HepG2 (cell line): ENCODE results near the gene TSPYL2. TPM values are rescaled to one million over a fixed set of nuclear protein-coding genes. Genes with fewer than 3 reads are reported as not detected.

Source experiments
- ATAC-seq: fragments of 200-7000 bp; cut with Tn5 transposase; 3 replicates; pipeline ENCODE4 v1.9.1; 2020; ENCODE audit warnings: mild to moderate bottlenecking, moderate library complexity
- BruUV-seq: library from RNA; stranded (reverse); fragments of 400-500 nt; replicated peaks from 2 replicates; lab custom pipeline; 2021; lab: Mats Ljungman, UMichigan
- CTCF ChIA-PET: fragments of 300-600 bp; formaldehyde crosslinking; extraction: SDS; loops from one replicate; lab custom pipeline; 2021; ENCODE audit warnings: low total read pairs, inconsistent platforms, low intra/inter-chr PET ratio; lab: Yijun Ruan, JAX
- POLR2A ChIA-PET: fragments of 350-600 bp; sonication (Branson Sonifier 250); formaldehyde crosslinking; loops from one replicate; lab custom pipeline; 2020; ENCODE audit warnings: antibody characterized with exemption, inconsistent platforms; lab: Yijun Ruan, JAX
- DNase-seq: peaks from one replicate; pipeline ENCODE4 v3.0.0-alpha.2; 2015; ENCODE audit warnings: low spot score
- FAIRE-seq: peaks from 3 replicates; lab custom pipeline; 2011; peaks lifted over from hg19 to GRCh38; lab: Jason Lieb, UNC
- H2AFZ ChIP-seq: one replicate; pipeline ENCODE4 v1.6.1; 2011; ENCODE audit warnings: low read length, inconsistent platforms
- H3K27ac ChIP-seq: fragments of 300-600 bp; 3 replicates; pipeline ENCODE4 v1.8.0; 2011; ENCODE audit warnings: mixed run types, mild to moderate bottlenecking, mixed read lengths, low read length, inconsistent platforms; ENCODE audit not compliant: insufficient read depth; ENCODE audit errors: extremely low read length
- H3K27me3 ChIP-seq, 2 experiments: fragments of 200-600 bp in 1 of 2; 2 replicates in 1 of 2; 3 replicates in 1 of 2; pipeline versions ENCODE4 v1.6.0 to v1.8.0; 2011; ENCODE audit warnings: low read length in 2 of 2, mild to moderate bottlenecking in 2 of 2, moderate library complexity in 2 of 2, inconsistent platforms in 1 of 2; ENCODE audit not compliant: insufficient read depth in 2 of 2, control insufficient read depth in 1 of 2
- H3K36me3 ChIP-seq, 2 experiments: fragments of 200-600 bp in 1 of 2; replicated peaks in 1 of 2; 2 replicates in 1 of 2; 3 replicates in 1 of 2; pipeline versions ENCODE4 v1.5.1 to v1.8.0; 2011; ENCODE audit warnings: low read length in 2 of 2, inconsistent platforms in 1 of 2; ENCODE audit not compliant: insufficient read depth in 2 of 2, control insufficient read depth in 1 of 2
- H3K4me1 ChIP-seq: 2 replicates; pipeline ENCODE4 v1.5.1; 2012; ENCODE audit warnings: low read length, inconsistent platforms; ENCODE audit not compliant: insufficient read depth
- H3K4me2 ChIP-seq: 2 replicates; pipeline ENCODE4 v1.6.0; 2011; ENCODE audit warnings: low read depth, low read length, inconsistent platforms
- H3K4me3 ChIP-seq, 3 experiments: fragments of 200-600 bp in 1 of 3; sonication (generic), shearing (Covaris generic) in 1 of 3; replicated peaks in 1 of 3; 2 replicates each; pipeline ENCODE4 v1.5.1; 2011 to 2016; ENCODE audit warnings: low read length in 3 of 3, inconsistent platforms in 2 of 3, low read depth in 2 of 3, mild to moderate bottlenecking in 2 of 3, control low read depth in 1 of 3, mixed read lengths in 1 of 3; ENCODE audit not compliant: insufficient read depth in 1 of 3
- H3K79me2 ChIP-seq: one replicate; pipeline ENCODE4 v1.6.1; 2011; ENCODE audit warnings: low read length, inconsistent platforms; ENCODE audit not compliant: insufficient read depth
- H3K9ac ChIP-seq: 2 replicates; pipeline ENCODE4 v1.6.0; 2011; ENCODE audit warnings: mild to moderate bottlenecking, low read depth, low read length, inconsistent platforms; ENCODE audit not compliant: insufficient read depth
- H3K9me3 ChIP-seq: 2 replicates; pipeline ENCODE4 v1.5.1; 2012; ENCODE audit warnings: mild to moderate bottlenecking, low read length
- H4K20me1 ChIP-seq: 2 replicates; pipeline ENCODE4 v1.6.0; 2011; ENCODE audit warnings: inconsistent platforms, mild to moderate bottlenecking, low read length, moderate library complexity; ENCODE audit not compliant: insufficient read depth
- CHD2 ChIP-seq: IDR thresholded peaks from 2 replicates; pipeline ENCODE4 v1.6.1; 2011; ENCODE audit warnings: low read depth, low read length, improper control_type of control experiment
- FOXM1 ChIP-seq: sonication (generic); formaldehyde crosslinking; IDR thresholded peaks from 2 replicates; pipeline ENCODE4 v1.5.0; 2020; ENCODE audit warnings: missing genetic modification reagents
- FOXP4 ChIP-seq: sonication (generic); formaldehyde crosslinking; IDR thresholded peaks from 2 replicates; pipeline ENCODE4 v1.4.0; 2020; ENCODE audit warnings: missing genetic modification reagents
- HNF4A ChIP-seq: sonication (generic); formaldehyde crosslinking; IDR thresholded peaks from 2 replicates; pipeline ENCODE4 v1.4.0; 2020; ENCODE audit warnings: missing genetic modification reagents
- IRF1 ChIP-seq: sonication (generic); formaldehyde crosslinking; IDR thresholded peaks from 2 replicates; pipeline ENCODE4 v1.4.0; 2020; ENCODE audit warnings: low read depth, mild to moderate bottlenecking, missing genetic modification reagents
- IRF2 ChIP-seq: IDR thresholded peaks from 2 replicates; pipeline ENCODE4 v1.6.1; 2018; ENCODE audit warnings: missing genetic modification reagents, missing compliant biosample characterization
- KAT7 ChIP-seq: IDR thresholded peaks from 2 replicates; pipeline ENCODE4 v1.6.1; 2018; ENCODE audit warnings: borderline replicate concordance, missing compliant biosample characterization
- NFYC ChIP-seq: IDR thresholded peaks from 2 replicates; pipeline ENCODE4 v1.6.1; 2016; ENCODE audit warnings: missing genetic modification reagents, missing compliant biosample characterization
- THAP7 ChIP-seq: sonication (generic); formaldehyde crosslinking; IDR thresholded peaks from 2 replicates; pipeline ENCODE4 v1.8.1; 2023; ENCODE audit warnings: mild to moderate bottlenecking, missing genetic modification reagents
- XBP1 ChIP-seq: sonication (generic); formaldehyde crosslinking; IDR thresholded peaks from 2 replicates; pipeline ENCODE4 v1.5.0; 2020; ENCODE audit warnings: missing genetic modification reagents
- ZBTB37 ChIP-seq: sonication (generic); formaldehyde crosslinking; IDR thresholded peaks from 2 replicates; pipeline ENCODE4 v1.4.0; 2020; ENCODE audit warnings: mild to moderate bottlenecking, missing genetic modification reagents
- ZNF121 ChIP-seq: sonication (generic); formaldehyde crosslinking; IDR thresholded peaks from 2 replicates; pipeline ENCODE4 v1.5.0; 2020; ENCODE audit warnings: mild to moderate bottlenecking, missing genetic modification reagents
- ZNF30 ChIP-seq: sonication (generic); formaldehyde crosslinking; IDR thresholded peaks from 2 replicates; pipeline ENCODE4 v1.5.0; 2020; ENCODE audit warnings: mild to moderate bottlenecking, missing genetic modification reagents
- ZNF335 ChIP-seq: sonication (generic); formaldehyde crosslinking; IDR thresholded peaks from 2 replicates; pipeline ENCODE4 v1.4.0; 2020; ENCODE audit warnings: missing genetic modification reagents
- WGBS: methylation state at CpG from one replicate; pipeline ENCODE4 v1.1.6; 2017; ENCODE audit warnings: low lambda C conversion rate; 5-methylcytosine and 5-hydroxymethylcytosine counted together
- in situ Hi-C: cut with HindIII; loops from 2 replicates; pipeline ENCODE4 v1.10.0; 2017; ENCODE audit warnings: low pct_unique_long_range_greater_than_20kb; ENCODE audit not compliant: extremely low pct_ligation_motif_present
- intact Hi-C: fragments of 100-400 bp; cut with micrococcal nuclease; formaldehyde crosslinking; loops from one replicate; pipeline ENCODE4 v1.10.0; 2022; ENCODE audit not compliant: unreplicated experiment
- polyA plus RNA-seq, 8 experiments: library from polyadenylated mRNA; depleted of rRNA in 3 of 8; stranded (reverse) in 7 of 8; unstranded in 1 of 8; fragments of >200 nt; fragmentation: Illumina TruSeq in 4 of 8; extraction: Trizol in 4 of 8; gene quantifications; 2 replicates each; pipeline versions ENCODE4 v1.2.1 to v1.2.3, GENCODE V29; 2011 to 2016; ENCODE audit warnings: low read depth in 4 of 8, missing spikeins in 1 of 8, mixed read lengths in 1 of 8; ENCODE audit not compliant: insufficient read depth in 1 of 8
- total RNA-seq, 5 experiments: library from RNA; depleted of rRNA; stranded (reverse); fragments of >200 nt; fragmentation: Illumina TruSeq; extraction: Trizol; gene quantifications; 2 replicates each; pipeline ENCODE4 v1.2.3, GENCODE V29; 2016; ENCODE audit warnings: low read depth in 1 of 5
- TF ChIP-seq, protein P1 (sequence below): sonication (generic); formaldehyde crosslinking; IDR thresholded peaks from 2 replicates; pipeline ENCODE4 v1.8.1; 2023; ENCODE audit warnings: mild to moderate bottlenecking, inconsistent platforms, moderate library complexity, missing genetic modification reagents, borderline replicate concordance
- TF ChIP-seq, protein P2 (sequence below): sonication (generic); formaldehyde crosslinking; IDR thresholded peaks from 2 replicates; pipeline ENCODE4 v1.4.0; 2020; ENCODE audit warnings: mild to moderate bottlenecking, low read depth, missing genetic modification reagents

The TSPYL2 gene
- total and polyA plus RNA-seq, 2 of the 13 experiments (the other 11 are each of a cell fraction or from before 2014, with no cell fraction given), result 10.1 to 15.5 TPM

- no peaks in the 10 kb centered on the region for H4K20me1 ChIP-seq
- no peaks in the 10 kb centered on the region for H3K27me3 ChIP-seq
- H3K9ac ChIP-seq, result no peak overlapping the region
- no peak for TF ChIP-seq IRF2 (CRISPR knock-in tag)
- no peak for TF ChIP-seq HNF4A
- no peak for TF ChIP-seq THAP7 (CRISPR knock-in tag)
- no peak for TF ChIP-seq CHD2
- TF ChIP-seq FOXM1 (CRISPR knock-in tag), result no peak
- no peak for TF ChIP-seq ZNF30 (CRISPR knock-in tag)
- TF ChIP-seq FOXP4 (CRISPR knock-in tag), result no peak
- TF ChIP-seq IRF1, result no peak
- TF ChIP-seq ZBTB37 (CRISPR knock-in tag), result no peak
- TF ChIP-seq, protein P1, sequence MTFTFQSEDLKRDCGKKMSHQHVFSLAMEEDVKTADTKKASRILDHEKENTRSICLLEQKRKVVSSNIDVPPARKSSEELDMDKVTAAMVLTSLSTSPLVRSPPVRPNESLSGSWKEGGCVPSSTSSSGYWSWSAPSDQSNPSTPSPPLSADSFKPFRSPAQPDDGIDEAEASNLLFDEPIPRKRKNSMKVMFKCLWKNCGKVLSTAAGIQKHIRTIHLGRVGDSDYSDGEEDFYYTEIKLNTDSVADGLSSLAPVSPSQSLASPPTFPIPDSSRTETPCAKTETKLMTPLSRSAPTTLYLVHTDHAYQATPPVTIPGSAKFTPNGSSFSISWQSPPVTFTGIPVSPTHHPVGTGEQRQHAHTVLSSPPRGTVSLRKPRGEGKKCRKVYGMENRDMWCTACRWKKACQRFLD (CRISPR knock-in tag), result no peak
- no peak for TF ChIP-seq ZNF121
- no peak for TF ChIP-seq XBP1 (CRISPR knock-in tag)
- TF ChIP-seq NFYC (CRISPR knock-in tag), result no peak
- no peak for TF ChIP-seq ZNF335 (CRISPR knock-in tag)
- TF ChIP-seq KAT7 (CRISPR knock-in tag), result no peak
- TF ChIP-seq, protein P2, sequence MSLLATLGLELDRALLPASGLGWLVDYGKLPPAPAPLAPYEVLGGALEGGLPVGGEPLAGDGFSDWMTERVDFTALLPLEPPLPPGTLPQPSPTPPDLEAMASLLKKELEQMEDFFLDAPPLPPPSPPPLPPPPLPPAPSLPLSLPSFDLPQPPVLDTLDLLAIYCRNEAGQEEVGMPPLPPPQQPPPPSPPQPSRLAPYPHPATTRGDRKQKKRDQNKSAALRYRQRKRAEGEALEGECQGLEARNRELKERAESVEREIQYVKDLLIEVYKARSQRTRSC (CRISPR knock-in tag), result no peak
- FAIRE-seq (no peak), ATAC-seq (no peak), DNase-seq (no peak)
- no peaks in the 10 kb centered on the region for H3K4me1 ChIP-seq
- ChIA-PET CTCF (interaction anchor here (1.8 kb wide), 1 partner anchor 22 kb away, joined by 10 read pairs; no protein-coding TSS in a partner anchor), POLR2A (no interaction called here)
- H3K79me2 ChIP-seq, result no peaks in the 10 kb centered on the region
- no peak overlapping the region for H2AFZ ChIP-seq
- WGBS, result 57% methylated on average over 10 of the region's 10 CpGs
- H3K4me3 ChIP-seq, result no peak overlapping the region
- H3K9me3 ChIP-seq, result no peaks in the 10 kb centered on the region
- no peaks in the 10 kb centered on the region for H3K36me3 ChIP-seq
- intact Hi-C loops (loop anchor here (1.0 kb wide), 2 partner anchors 18 to 22 kb away; no protein-coding TSS in a partner anchor), in situ Hi-C loops (no loop called here)
- no TSS peak for BruUV-seq
- H3K27ac ChIP-seq, result no peak overlapping the region
- no peak overlapping the region for H3K4me2 ChIP-seq
These were observed 11.1 kb upstream of the TSPYL2 start for GRCh38 chrX:53071064-53071463.
